CD4-positive, alpha-beta T cell (primary cell): ENCODE data around the gene TMEM132A. TPM values are rescaled to one million over a fixed set of nuclear protein-coding genes. Genes with fewer than 3 reads are reported as not detected.

Experiments used
- ATAC-seq: fragments of 200-7000 bp; cut with Tn5 transposase; one replicate; pipeline ENCODE4 v1.10.0; 2022; ENCODE audit warnings: mild to moderate bottlenecking; ENCODE audit not compliant: poor library complexity
- CTCF ChIA-PET: fragments of 350-600 bp; sonication (Branson Sonifier 250); formaldehyde crosslinking; loops from one replicate; lab custom pipeline; 2021; ENCODE audit warnings: antibody characterized with exemption, inconsistent platforms; lab: Charles Lee
- POLR2A ChIA-PET: fragments of 350-600 bp; sonication (Branson Sonifier 250); formaldehyde crosslinking; loops from one replicate; lab custom pipeline; 2021; ENCODE audit warnings: antibody characterized with exemption, inconsistent platforms; lab: Charles Lee
- DNase-seq, 14 experiments: peaks; one replicate each; pipeline ENCODE4 v3.0.0-alpha.2; 2013 to 2020; ENCODE audit warnings: mixed read lengths in 2 of 14
- H3K27ac ChIP-seq, 2 donors: one replicate each; pipeline versions ENCODE4 v1.5.1 to v1.7.0; 2013; ENCODE audit warnings: low read length in 2 of 2, low read depth in 1 of 2, mild to moderate bottlenecking in 1 of 2
- H3K27me3 ChIP-seq, 2 experiments: 1 replicate in 1 of 2; 2 replicates in 1 of 2; pipeline versions ENCODE4 v1.6.1 to v1.7.0; 2013; ENCODE audit warnings: low read length in 2 of 2, control low read depth in 1 of 2, mild to moderate bottlenecking in 1 of 2, moderate library complexity in 1 of 2; ENCODE audit not compliant: insufficient read depth in 2 of 2, control insufficient read depth in 1 of 2
- H3K36me3 ChIP-seq: one replicate; pipeline ENCODE4 v1.6.1; 2013; ENCODE audit warnings: low read length, control low read depth; ENCODE audit not compliant: insufficient read depth
- H3K4me1 ChIP-seq: one replicate; pipeline ENCODE4 v1.6.1; 2013; ENCODE audit warnings: low read length, control low read depth; ENCODE audit not compliant: insufficient read depth
- H3K4me3 ChIP-seq: one replicate; pipeline ENCODE4 v1.5.1; 2013; ENCODE audit warnings: mild to moderate bottlenecking, low read length, moderate library complexity
- H3K9me3 ChIP-seq, 2 experiments: 1 replicate in 1 of 2; 2 replicates in 1 of 2; pipeline versions ENCODE4 v1.6.1 to v1.7.0; 2013; ENCODE audit warnings: low read length in 2 of 2, mild to moderate bottlenecking in 2 of 2, control low read depth in 1 of 2, moderate library complexity in 1 of 2; ENCODE audit not compliant: control insufficient read depth in 1 of 2, insufficient read depth in 1 of 2
- H3K27ac Mint-ChIP-seq: one replicate; pipeline ENCODE4 v1.8.0; 2020; ENCODE audit warnings: mixed read lengths
- H3K27me3 Mint-ChIP-seq: one replicate; pipeline ENCODE4 v1.8.0; 2021; ENCODE audit warnings: mixed read lengths
- H3K36me3 Mint-ChIP-seq: one replicate; pipeline ENCODE4 v1.8.0; 2021; ENCODE audit warnings: low read depth, mixed read lengths
- H3K4me1 Mint-ChIP-seq: one replicate; pipeline ENCODE4 v1.8.0; 2021; ENCODE audit warnings: low read depth, mixed read lengths
- H3K4me3 Mint-ChIP-seq: one replicate; pipeline ENCODE4 v1.8.0; 2020; ENCODE audit warnings: mild to moderate bottlenecking, mixed read lengths
- H3K9me3 Mint-ChIP-seq: one replicate; pipeline ENCODE4 v1.8.0; 2020; ENCODE audit warnings: mixed read lengths
- CTCF ChIP-seq: fragments of 200-600 bp; IDR thresholded peaks from one replicate; pipeline ENCODE4 v1.8.0; 2022; ENCODE audit warnings: antibody characterized with exemption, mild to moderate bottlenecking
- intact Hi-C, 2 experiments: fragments of 100-400 bp; cut with DNase I in 1 of 2; cut with micrococcal nuclease in 1 of 2; formaldehyde crosslinking; loops; one replicate each; pipeline versions ENCODE4 v1.15.1 to v1.9.0; 2023 to 2025; cut with DNase I, micrococcal nuclease
- total RNA-seq, 174 experiments: library from RNA in 2 of 174; stranded (reverse) in 2 of 174; gene quantifications; one replicate each; pipeline ENCODE4 v1.2.3 and lab custom pipeline; 2021 to 2026

The TMEM132A gene
- total RNA-seq, 2 experiments from 2014 or later, result not detected

GRCh38 chr11:60918251-60918938 is 5.9 kb upstream of the TMEM132A start:
- Mint-ChIP-seq H3K4me3 (no peak overlapping the region), H3K4me1 (peaks cover 39% of the 10 kb centered on the region), H3K36me3 (peaks cover 68% of the 10 kb centered on the region), H3K9me3 (no peaks in the 10 kb centered on the region), H3K27me3 (peaks cover 18% of the 10 kb centered on the region), H3K27ac (no peak overlapping the region)
- intact Hi-C loops, result loop anchor here in 1 of 2 experiments (5.0 kb wide), 1 partner anchor 34 kb away; the partner anchor contains the start of gene SLC15A3
- H3K36me3 ChIP-seq, result peaks cover 49% of the 10 kb centered on the region
- peaks cover 5 to 8% of the 10 kb centered on the region in 2 experiments for H3K27me3 ChIP-seq
- ChIA-PET POLR2A (no interaction called here), CTCF (interaction anchor here (0.7 to 1.2 kb wide), 2 partner anchors 12 to 68 kb away, joined by 3 read pairs; partner anchors contain the start of gene PRPF19)
- DNase-seq, result no peak
- TF ChIP-seq CTCF, result no peak
- H3K27ac ChIP-seq, result no peak overlapping the region
- ATAC-seq, result no peak
- H3K4me3 ChIP-seq, result no peak overlapping the region
- no peaks in the 10 kb centered on the region for H3K9me3 ChIP-seq
- peaks cover 43% of the 10 kb centered on the region for H3K4me1 ChIP-seq

- Histone ChIP-seq H3K4me3 (no peak overlapping the region), H3K9me3 (peaks cover 0 to 4% of the 10 kb centered on the region in 2 experiments), H3K27me3 (peaks cover 10 to 13% of the 10 kb centered on the region in 2 experiments), H3K36me3 (peaks cover 53% of the 10 kb centered on the region), H3K27ac (no peak overlapping the region), H3K4me1 (peaks cover 45% of the 10 kb centered on the region)
- peaks cover 34% of the 10 kb centered on the region for H3K4me1 Mint-ChIP-seq
- ChIA-PET POLR2A (no interaction called here), CTCF (interaction anchor here (1.2 kb wide), 1 partner anchor 13 kb away, joined by 3 read pairs; the partner anchor contains the start of gene PRPF19)
- peaks cover 68% of the 10 kb centered on the region for H3K36me3 Mint-ChIP-seq
- no peak overlapping the region for H3K27ac Mint-ChIP-seq
- DNase-seq (no peak), ATAC-seq (no peak)
- TF ChIP-seq CTCF, result no peak
- H3K27me3 Mint-ChIP-seq, result peaks cover 19% of the 10 kb centered on the region
- no peak overlapping the region for H3K4me3 Mint-ChIP-seq
- no peaks in the 10 kb centered on the region for H3K9me3 Mint-ChIP-seq
- intact Hi-C loops, result loop anchor here in 1 of 2 experiments (5.0 kb wide), 1 partner anchor 33 kb away; the partner anchor contains the start of gene SLC15A3
These were observed 5.4 kb upstream of the TMEM132A start for GRCh38 chr11:60918939-60919265.

GRCh38 chr11:60919320-60919719 is 4.9 kb upstream of the TMEM132A start:
- peaks cover 0 to 7% of the 10 kb centered on the region in 2 experiments for H3K9me3 ChIP-seq
- Mint-ChIP-seq H3K27me3 (peaks cover 19% of the 10 kb centered on the region), H3K4me3 (no peak overlapping the region), H3K27ac (no peak overlapping the region), H3K9me3 (no peaks in the 10 kb centered on the region), H3K36me3 (peaks cover 65% of the 10 kb centered on the region), H3K4me1 (peaks cover 31% of the 10 kb centered on the region)
- peaks cover 14 to 16% of the 10 kb centered on the region in 2 experiments for H3K27me3 ChIP-seq
- H3K27ac ChIP-seq, result no peak overlapping the region
- intact Hi-C loops, result loop anchor here in 1 of 2 experiments (5.0 kb wide), 1 partner anchor 33 kb away; the partner anchor contains the start of gene SLC15A3
- DNase-seq (peak in 2 of 14 experiments; percentile 44 to 45), ATAC-seq (no peak)
- no peak for TF ChIP-seq CTCF
- ChIA-PET POLR2A (no interaction called here), CTCF (interaction anchor here (1.2 kb wide), 1 partner anchor 13 kb away, joined by 3 read pairs; the partner anchor contains the start of gene PRPF19)
- peaks cover 46% of the 10 kb centered on the region for H3K4me1 ChIP-seq
- peaks cover 53% of the 10 kb centered on the region for H3K36me3 ChIP-seq
- H3K4me3 ChIP-seq, result no peak overlapping the region
